Measurements from ENCODE around the gene AKNA. TPM values are rescaled to one million over a fixed set of nuclear protein-coding genes. Genes with fewer than 3 reads are reported as not detected.

The AKNA gene
- total and polyA plus RNA-seq, 2 of the 8 experiments (the other 6 are each of a cell fraction or from before 2014, with no cell fraction given): 21.0 to 27.4 TPM

GRCh38 chr9:114324492-114324891 is 63.3 kb downstream of the AKNA start:
- H2BK5ac ChIP-seq (ENCODE audit: low read depth, low read length): no peak overlapping the region
- H3K23me2 ChIP-seq (ENCODE audit: low read depth, low read length): no peaks in the 10 kb centered on the region
- H3K27ac ChIP-seq (ENCODE audit: low read depth, low read length): no peak overlapping the region
- DNase-seq (ENCODE audit: low read depth in 1 of 2, low spot score in 2 of 2): no peak
- ChIA-PET POLR2A (ENCODE audit: partially characterized antibody) (no interaction called here), CTCF (ENCODE audit: partially characterized antibody) (no interaction called here)
- no peak overlapping the region for H2BK12ac ChIP-seq (ENCODE audit: low read depth, low read length)
- peaks cover 0 to 2% (median 0%) of the 10 kb centered on the region in 4 experiments; a peak in 1 of 8 replicates for H3K36me3 ChIP-seq (ENCODE audit: control insufficient read depth in 2 of 4, insufficient read depth in 4 of 4, low read length in 3 of 4)
- no peaks in the 10 kb centered on the region for H3K27me3 ChIP-seq (replicated peaks in 1 of 4; ENCODE audit: control insufficient read depth in 3 of 4, extremely low read depth in 1 of 4, insufficient read depth in 3 of 4, low read length in 3 of 4)
- no peak overlapping the region for H4K5ac ChIP-seq (ENCODE audit: insufficient read length, low read depth, low read length)
- peaks cover 0 to 4% of the 10 kb centered on the region in 2 experiments; a peak in 1 of 4 replicates for H3K9me3 ChIP-seq (ENCODE audit: insufficient read depth in 2 of 2, low read depth in 1 of 2, low read length in 1 of 2)
- no peak overlapping the region for H2AFZ ChIP-seq (ENCODE audit: low read length)
- no peak overlapping the region for H3K14ac ChIP-seq (ENCODE audit: insufficient read length)
- H3K23ac ChIP-seq (ENCODE audit: insufficient read length): no peak overlapping the region
- no peak overlapping the region for H4K8ac ChIP-seq (ENCODE audit: extremely low read depth, insufficient read depth, low read length)
- no peak overlapping the region for H2AK5ac ChIP-seq (ENCODE audit: low read depth, low read length)
- no peak overlapping the region for H3K9ac ChIP-seq (replicated peaks in 1 of 4; ENCODE audit: extremely low read depth in 1 of 4, low read depth in 3 of 4, low read length in 3 of 4)
- H3K79me1 ChIP-seq (ENCODE audit: low read depth, low read length): no peaks in the 10 kb centered on the region
- no peaks in the 10 kb centered on the region for H3K79me2 ChIP-seq (ENCODE audit: control insufficient read depth in 1 of 2, insufficient read depth in 2 of 2, low read length in 2 of 2)
- H3K18ac ChIP-seq (ENCODE audit: extremely low read depth, low read length): no peak overlapping the region
- H3K4me3 ChIP-seq (ENCODE audit: extremely low read depth in 1 of 4, insufficient read depth in 2 of 4, low read depth in 3 of 4, low read length in 4 of 4): no peak overlapping the region
- H3K4ac ChIP-seq (replicated peaks; ENCODE audit: insufficient read length, low read depth, low read length): no peak overlapping the region
- no peak for FAIRE-seq
- no peak overlapping the region for H2BK120ac ChIP-seq (replicated peaks; ENCODE audit: low read depth, low read length)
- H2BK20ac ChIP-seq (ENCODE audit: low read length): no peak overlapping the region
- H3K4me1 ChIP-seq (replicated peaks in 1 of 4; ENCODE audit: control insufficient read depth in 3 of 4, insufficient read depth in 4 of 4, low read length in 3 of 4): no peaks in the 10 kb centered on the region
- 0 out of 2 replicates have a peak overlapping the region, but pooled peaks have one; percentile 46 for H2BK15ac ChIP-seq (ENCODE audit: low read length)
- WGBS, 2 experiments (ENCODE audit: extremely low coverage in 1 of 2, insufficient coverage in 1 of 2, insufficient read length in 1 of 2, insufficient replicate concordance in 2 of 2, low coverage in 1 of 2, low lambda C conversion rate in 2 of 2, missing lambda C conversion rate in 1 of 2): 94% methylated on average over 8 of the region's 8 CpGs; no CpG with 5 or more reads in 1 of the 2 experiments
- H3K4me2 ChIP-seq (ENCODE audit: insufficient read depth in 1 of 2, low read depth in 2 of 2, low read length in 2 of 2): no peak overlapping the region
- no peak overlapping the region for H4K91ac ChIP-seq (replicated peaks; ENCODE audit: insufficient read length, low read length)
- no peaks in the 10 kb centered on the region for H4K20me1 ChIP-seq (replicated peaks in 1 of 2; ENCODE audit: control insufficient read depth in 1 of 2, insufficient read depth in 2 of 2, low read length in 2 of 2)
- H3K56ac ChIP-seq (replicated peaks; ENCODE audit: insufficient read length, low read depth, low read length): no peak overlapping the region
- TF ChIP-seq EZH2 (IDR thresholded peaks at IDR 0.05; ENCODE audit: low read depth, low read length, severe bottlenecking) (no peak), EP300 (IDR thresholded peaks at IDR 0.05; ENCODE audit: borderline replicate concordance in 1 of 2, low read depth in 2 of 2, low read length in 2 of 2) (no peak), SRF (IDR thresholded peaks at IDR 0.05; ENCODE audit: low read depth, low read length) (no peak), CEBPB (IDR thresholded peaks at IDR 0.05; ENCODE audit: low read depth, low read length) (no peak), CTCF (IDR thresholded peaks at IDR 0.05; ENCODE audit: control extremely low read depth in 1 of 3, insufficient read depth in 1 of 3, low read depth in 1 of 3, low read length in 3 of 3) (no peak), TAF1 (IDR thresholded peaks at IDR 0.05; ENCODE audit: low read depth, low read length) (no peak), BACH1 (IDR thresholded peaks at IDR 0.05; ENCODE audit: low read length) (no peak), SIX5 (IDR thresholded peaks at IDR 0.05; ENCODE audit: low read depth, low read length) (no peak), TBP (IDR thresholded peaks at IDR 0.05; ENCODE audit: low read depth, low read length) (no peak), CREB1 (IDR thresholded peaks at IDR 0.05) (no peak), CBX8 (IDR thresholded peaks at IDR 0.05; ENCODE audit: borderline replicate concordance, low read depth, low read length) (no peak), E2F6 (IDR thresholded peaks at IDR 0.05) (no peak)
